GM19455 (cell line): ENCODE data around the gene KCNMA1.
"Not testable (repeated sequence)": the region's sequence is repeated elsewhere in the genome, so short reads cannot be mapped to it uniquely, and the experiment has no call there.

Source experiments
- ATAC-seq: cut with Tn5 transposase; IDR thresholded peaks from one replicate; pipeline ENCODE4 v1.9.1; 2021; ENCODE audit not compliant: unreplicated experiment

Gene KCNMA1

GRCh38 chr10:77424257-77424656 lies 213.4 kb downstream of the KCNMA1 start:
- no peak for ATAC-seq

DNA sequence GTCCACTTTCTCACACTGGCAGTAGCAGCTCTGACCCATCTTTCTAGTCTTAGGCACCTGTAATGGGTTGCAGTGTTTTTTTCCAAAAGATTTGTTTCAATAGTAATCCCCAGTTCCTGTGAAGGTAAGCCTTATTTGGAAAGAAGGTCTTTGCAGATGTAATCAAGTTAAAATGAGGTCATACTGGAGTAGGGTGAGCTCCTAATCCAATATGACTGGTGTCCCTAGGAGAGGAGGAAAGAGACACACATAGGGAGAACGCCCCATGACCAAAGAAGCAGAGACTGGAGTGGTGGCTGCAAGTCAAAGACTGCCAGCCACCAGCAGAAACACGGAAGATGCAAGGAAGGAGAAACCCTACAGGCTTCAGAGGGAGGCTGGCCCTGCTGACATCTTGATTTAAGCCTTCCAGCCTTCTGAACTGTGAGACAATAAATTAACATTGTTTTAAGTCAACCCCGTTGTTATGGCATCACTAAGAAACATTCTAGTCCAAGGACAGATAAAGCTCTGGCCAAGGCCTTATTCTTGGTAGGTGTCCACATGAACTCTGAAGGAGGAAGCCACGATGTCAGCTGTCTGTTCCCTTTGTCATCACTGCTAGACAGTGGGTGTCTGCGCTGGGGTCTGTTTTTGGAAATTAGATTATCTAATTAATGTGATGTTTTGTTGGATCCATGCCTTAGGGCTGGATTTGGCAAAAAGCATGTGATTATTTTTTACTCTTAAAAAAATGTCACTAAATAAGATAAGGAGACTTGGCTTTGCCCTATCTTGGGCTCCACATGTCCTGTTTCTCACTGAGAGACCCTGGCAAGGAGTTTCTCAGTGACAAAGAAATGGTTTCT lies 214.9 kb downstream of the KCNMA1 start:
- no peak for ATAC-seq

DNA sequence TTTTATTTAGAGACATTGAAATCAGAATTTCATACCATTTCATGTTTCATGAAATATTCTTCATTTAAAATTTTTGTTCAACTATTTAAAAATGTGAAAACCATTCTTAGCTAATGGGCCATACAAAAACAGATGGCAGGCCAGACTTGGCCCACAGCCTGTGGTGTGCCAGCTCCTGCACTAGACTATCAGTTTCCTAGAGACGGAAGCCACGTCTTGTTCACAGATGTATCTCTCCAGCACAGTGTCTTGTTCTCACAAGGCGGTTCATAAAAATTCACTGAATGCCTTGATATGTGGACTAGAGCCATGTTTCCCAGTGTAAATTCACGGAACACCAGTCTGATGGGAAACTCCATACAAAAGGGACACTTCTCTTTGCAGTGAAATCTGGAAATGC lies 216.0 kb downstream of the KCNMA1 start:
- ATAC-seq, result no peak

GRCh38 chr10:77420947-77421523 lies 216.6 kb downstream of the KCNMA1 start:
- no peak for ATAC-seq

- no peak for ATAC-seq
These were observed 217.6 kb downstream of the KCNMA1 start for GRCh38 chr10:77419979-77420378.

GRCh38 chr10:77419056-77419455 lies 218.6 kb downstream of the KCNMA1 start:
- ATAC-seq, result no peak

DNA sequence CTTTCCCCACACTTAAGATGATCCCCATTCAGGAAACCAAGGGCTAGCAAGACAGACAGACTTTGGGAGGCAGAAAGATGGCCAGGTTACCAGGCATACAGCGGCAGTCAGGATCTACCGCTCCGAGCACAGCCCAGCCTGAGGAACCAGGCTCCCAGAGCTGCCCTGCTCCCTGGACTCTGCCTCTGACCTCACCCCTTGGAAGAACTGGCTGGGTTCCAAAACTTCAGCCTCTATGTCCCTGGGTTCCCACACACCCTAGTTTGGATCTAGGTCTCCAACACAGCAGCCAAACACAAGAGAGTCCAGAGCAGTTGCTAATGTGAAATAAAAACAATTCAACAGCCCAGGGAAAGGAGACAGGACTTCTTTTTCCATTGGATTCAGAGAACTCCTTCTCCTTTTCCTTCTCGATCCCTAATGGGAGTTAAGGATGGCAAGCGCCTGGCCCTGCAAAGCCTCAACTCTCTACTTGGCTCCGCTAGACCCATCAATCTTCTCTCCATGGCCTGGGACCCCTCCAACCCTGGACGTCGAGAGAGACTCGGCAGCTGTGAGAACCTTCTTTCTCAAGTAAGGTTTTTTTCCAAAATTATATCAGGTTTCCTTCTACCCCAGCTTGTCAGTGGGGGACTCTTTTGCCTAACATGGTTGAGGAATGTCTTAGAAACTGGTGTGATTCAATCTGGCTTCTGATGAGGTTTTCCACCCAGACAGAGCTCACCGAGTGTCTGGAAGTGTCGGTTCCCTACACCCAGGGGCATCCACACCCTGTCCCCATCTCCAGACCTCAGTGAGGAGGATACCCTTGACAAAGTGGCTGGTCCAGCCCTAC lies 219.6 kb downstream of the KCNMA1 start:
- ATAC-seq, result no peak

- ATAC-seq, result no peak
These were observed 220.2 kb downstream of the KCNMA1 start for GRCh38 chr10:77417359-77417758.

GRCh38 chr10:77416311-77417135 lies 221.1 kb downstream of the KCNMA1 start:
- ATAC-seq, result no peak

DNA sequence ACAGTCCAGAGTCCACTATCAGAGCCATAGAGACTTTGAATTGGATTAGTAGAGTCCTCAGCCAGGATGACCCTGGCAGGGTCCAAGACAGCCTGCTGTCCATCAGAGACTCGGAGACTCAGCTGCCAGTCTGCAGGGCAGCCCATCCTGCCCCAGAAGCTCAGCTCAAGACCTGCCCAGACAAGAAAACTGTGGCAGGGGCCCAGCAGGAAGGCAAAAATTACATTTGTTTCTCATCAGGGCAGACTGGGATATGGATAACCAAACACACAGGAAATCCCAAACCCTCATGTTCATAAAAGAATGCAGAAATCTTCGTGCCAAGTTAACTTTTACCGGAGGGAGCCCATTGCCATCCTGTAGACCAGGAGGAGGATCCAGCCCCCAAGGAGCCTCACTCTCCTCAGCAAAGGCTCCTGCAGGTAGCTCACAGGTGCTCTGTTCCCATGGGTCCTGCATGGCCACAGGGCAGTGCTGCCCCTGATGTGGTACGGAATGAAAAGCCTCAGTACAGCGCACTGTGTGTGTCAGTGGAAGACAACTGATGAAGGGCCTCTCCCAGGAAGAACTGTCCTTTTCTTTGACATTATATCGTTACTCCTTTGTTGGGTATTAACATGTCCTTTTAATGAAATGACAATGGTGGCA lies 222.2 kb downstream of the KCNMA1 start:
- ATAC-seq, result no peak

- ATAC-seq, result no peak
These were observed 224.4 kb downstream of the KCNMA1 start for GRCh38 chr10:77413231-77413630.

GRCh38 chr10:77412573-77413133 lies 225.0 kb downstream of the KCNMA1 start:
- not testable (repeated sequence) for ATAC-seq

DNA sequence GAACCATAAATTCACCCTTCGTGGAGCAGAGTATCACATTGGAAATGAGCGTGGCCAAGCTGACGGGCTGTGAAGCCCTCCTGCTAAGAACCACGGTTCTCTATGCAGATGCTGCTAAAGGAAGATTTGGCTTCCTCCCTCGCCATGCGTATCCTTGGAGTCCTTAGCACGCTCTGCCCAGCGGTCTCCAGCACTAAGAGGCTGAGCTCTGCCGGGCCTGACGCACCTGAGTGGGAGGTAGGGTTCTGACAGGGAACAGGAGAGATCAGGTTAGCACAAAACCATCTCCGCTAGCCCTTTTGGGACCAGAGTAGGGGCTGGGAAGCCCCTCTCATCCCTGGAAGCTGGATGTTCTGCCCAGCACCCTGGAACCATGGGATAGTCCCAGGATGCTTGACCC lies 225.8 kb downstream of the KCNMA1 start:
- no peak for ATAC-seq

GRCh38 chr10:77410523-77410922 lies 227.1 kb downstream of the KCNMA1 start:
- ATAC-seq, result no peak

- ATAC-seq, result no peak
These were observed 227.7 kb downstream of the KCNMA1 start for GRCh38 chr10:77409697-77410471.

DNA sequence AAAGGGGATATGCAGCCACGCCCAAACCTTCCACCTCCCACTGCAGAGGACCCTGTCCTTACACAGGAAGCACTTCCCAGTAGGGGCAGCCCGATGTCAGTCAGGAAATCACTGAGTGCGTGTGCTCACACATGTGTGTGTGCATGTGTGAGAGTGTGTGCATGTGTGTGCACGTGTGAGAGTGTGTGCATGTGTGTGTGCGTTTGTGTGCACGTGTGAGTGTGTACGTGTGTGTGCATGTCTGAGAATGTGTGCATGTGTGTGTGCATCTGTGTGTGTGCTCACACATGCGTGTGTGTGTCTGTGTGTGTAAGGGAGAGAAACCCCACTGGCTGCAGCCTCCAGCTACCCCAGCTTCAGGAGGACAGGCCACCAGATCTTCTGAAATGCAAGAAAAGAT lies 229.3 kb downstream of the KCNMA1 start:
- ATAC-seq, result no peak

DNA sequence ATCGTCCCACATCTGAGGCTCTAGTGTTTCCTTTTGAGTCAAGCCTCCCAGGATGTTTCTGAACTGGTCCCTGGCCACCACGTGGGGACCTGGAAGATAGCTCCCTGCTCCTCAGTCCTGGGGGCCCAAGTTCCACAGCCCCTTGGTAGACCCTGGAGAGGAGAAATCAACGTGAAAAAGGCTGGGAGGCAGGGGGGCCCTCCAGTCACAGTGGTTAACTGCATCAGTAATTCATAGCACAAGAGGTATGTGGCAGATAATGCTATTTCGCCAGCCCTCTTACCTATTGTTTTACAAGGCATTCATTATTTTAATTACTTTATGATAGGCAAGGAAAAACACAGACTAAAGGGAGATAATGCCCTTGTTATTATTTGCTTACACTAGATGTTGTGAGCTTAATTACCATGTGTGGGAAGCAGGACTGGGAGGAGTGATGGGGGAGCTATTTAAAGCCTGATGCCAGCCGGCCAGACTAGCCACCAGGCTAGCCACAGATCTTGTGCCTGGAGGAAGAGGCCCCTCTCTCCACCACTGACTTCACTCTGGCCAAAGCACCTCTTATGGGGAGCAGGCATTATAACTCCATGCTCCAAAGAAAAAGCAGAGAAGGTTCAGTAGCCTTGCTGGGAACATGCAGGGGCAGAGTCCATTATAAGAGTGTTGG lies 230.7 kb downstream of the KCNMA1 start:
- no peak for ATAC-seq

DNA sequence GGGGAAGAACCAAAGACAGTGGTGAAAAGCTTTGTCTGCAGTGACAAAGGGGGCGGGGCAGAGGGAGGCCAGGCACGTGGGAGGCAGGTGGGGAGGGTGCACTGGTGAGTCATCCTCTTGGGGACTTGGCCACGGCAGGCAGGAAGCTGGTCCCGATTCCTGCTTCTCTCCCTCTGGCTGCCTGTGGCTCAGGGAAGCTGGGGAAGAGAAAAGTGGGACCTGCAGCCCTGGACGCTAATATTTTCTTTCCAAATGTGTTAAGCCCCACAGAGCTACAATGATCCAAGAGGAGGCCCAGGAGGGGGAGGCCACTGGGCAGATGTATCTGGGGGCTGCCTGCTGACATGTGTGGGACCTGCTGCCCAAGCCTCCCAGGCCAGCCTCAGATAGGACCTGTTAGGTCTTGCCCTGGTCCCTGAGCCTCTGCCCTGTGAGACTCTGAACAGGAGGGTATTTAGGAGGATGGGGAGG lies 231.8 kb downstream of the KCNMA1 start:
- peak; percentile 56 for ATAC-seq

DNA sequence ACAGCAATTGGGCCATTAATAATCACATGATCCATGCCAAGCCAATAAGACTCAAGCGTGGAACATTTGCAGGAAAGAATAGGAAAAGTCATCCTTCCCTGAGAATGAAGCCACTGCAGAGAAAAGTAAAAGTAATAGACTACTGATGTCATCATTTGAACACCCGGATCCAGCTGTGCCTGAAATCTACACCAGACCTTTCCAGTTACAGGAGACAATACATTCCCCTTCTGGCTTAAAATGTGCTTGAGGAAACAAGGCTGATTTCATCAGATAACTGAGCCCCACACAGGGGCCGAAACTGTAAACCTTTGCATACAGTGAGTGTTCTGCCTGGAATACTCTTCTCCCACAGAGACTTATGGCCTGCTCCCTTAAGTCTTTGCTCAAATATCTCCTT lies 232.8 kb downstream of the KCNMA1 start:
- no peak for ATAC-seq
